ENCODE results near the gene KDM5C.
"Not testable (repeated sequence)": the region's sequence is repeated elsewhere in the genome, so short reads cannot be mapped to it uniquely, and the experiment has no call there.

The KDM5C gene

DNA sequence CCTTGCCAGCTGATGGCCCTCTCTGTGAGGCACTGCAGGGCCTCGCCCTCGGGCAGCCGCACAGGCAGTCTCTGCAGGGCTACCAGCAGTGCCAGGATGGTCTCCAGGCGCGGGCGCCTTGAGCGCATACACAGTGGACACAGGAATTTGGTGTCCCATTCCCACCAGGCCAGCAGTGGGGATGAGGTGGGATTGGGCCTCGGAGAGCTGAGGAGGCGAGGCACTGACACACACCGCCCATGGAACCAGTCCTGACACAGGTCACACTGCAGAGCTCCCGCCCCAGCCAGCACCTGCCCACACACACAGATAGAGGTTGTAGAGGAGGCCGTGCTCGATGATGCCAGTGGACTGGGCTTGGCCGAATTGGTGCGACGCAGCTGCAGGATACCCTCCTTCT is 30.7 kb downstream of the KDM5C start:
- in situ Hi-C loops (cut with MboI; ENCODE audit: low sequenced_read_pairs): no loop called here

DNA sequence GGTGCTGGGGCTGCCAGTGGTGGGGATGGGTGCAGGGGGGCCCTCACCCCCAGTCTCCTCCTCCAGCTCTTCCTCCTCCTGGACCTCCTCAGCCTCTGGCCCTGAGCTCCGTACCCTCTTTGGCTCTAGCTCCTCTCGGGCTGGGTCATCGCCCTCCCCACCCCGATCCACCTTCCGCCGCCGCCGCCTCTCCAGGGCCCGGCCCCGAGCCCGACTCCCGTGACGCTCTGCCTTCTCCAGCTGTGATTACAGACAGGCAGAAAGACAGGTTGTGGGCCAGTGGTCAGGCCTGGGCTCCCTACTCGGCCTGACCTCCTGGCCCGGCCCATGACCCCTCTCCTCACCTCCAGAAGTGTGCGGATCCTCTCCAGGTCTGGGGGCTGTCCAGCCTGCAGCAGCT is 31.9 kb downstream of the KDM5C start:
- in situ Hi-C loops (cut with MboI; ENCODE audit: low sequenced_read_pairs): no loop called here

DNA sequence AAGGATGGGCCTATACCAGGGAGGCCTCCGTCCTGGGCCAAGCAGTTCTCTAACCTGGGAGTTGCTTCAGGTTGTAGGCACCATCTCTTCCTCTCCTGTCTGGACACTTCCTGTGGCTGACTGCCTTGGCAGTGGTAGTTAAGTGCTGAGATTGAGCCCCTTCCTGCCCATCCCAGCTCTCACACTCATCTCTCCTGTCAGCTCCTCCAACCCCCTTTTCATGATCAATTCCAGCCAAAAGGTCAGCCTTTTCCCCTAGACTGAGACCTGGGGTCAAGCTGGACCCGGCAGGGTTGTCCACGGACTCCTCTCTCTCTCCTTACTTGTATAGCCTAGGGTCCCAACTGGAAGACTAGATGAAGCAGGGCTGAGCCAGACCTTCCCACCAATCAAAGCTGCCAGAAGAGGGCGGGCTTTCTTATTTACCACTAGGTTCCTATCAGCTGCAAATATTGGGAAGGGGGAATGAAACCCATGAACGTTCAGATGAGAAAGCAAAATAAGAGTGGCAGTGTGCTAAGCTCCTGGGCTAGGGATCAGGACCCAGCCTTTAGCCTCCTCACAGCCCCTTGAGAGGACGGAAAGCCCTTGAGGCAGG is 34.5 kb downstream of the KDM5C start:
- in situ Hi-C loops (cut with MboI; ENCODE audit: low sequenced_read_pairs): no loop called here

DNA sequence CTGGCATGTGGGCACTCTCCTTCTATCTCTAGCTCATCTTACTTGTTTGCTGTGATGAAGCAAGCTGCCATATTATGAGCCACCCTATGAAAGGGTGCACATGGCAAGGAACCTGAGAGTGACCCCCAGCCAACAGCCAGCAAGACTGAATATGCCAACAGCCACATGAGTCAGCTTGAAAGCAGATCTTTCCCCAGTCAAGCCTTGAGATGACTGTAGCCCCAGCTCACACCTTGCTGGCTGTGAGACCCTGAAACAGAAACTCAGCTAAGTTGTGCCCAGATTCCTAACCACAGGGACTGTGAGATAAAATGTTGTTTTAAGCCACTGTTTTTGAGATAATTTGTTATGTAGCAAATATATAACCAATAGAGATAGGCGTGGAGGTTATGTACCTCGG is 36.2 kb downstream of the KDM5C start:
- in situ Hi-C loops (cut with MboI; ENCODE audit: low sequenced_read_pairs): no loop called here

DNA sequence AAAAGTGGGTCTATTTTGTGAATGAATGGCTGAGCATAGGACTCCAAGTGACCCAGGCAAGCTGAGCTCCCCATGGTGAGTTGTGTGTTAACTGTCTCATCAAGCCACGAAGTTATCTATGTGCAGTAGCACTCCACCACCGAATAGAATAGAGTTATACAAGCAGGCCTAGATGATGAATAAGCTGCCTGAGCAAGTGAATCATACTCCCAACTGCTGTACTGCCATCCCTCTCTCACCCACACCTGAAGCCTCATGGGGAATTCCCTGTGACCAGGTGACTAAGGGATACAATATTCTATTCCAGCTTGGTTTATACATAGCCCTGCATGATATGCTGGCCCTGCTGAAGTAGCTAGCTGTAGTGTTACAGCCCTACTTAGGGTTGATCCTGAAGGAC is 38.7 kb downstream of the KDM5C start:
- in situ Hi-C loops (cut with MboI; ENCODE audit: low sequenced_read_pairs): no loop called here

DNA sequence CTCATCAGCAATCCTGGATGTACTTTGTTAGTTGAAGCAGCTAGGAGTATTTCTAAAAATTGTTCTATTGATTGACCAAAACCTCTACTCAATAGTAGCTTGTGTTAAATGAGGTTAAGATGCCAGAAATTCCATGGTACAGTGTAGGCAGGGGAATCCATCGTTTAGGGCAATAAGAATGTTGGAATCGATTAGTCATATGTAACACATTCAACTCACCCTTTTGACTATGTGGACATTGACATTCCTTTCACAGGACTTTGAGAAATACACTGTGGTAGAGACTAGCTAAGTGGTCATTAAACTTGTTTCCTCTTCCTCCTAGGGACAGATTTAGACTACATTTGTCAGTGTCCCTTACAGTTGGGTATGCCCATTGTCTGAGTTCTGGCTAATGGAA is 40.2 kb downstream of the KDM5C start:
- in situ Hi-C loops (cut with MboI; ENCODE audit: low sequenced_read_pairs): no loop called here

DNA sequence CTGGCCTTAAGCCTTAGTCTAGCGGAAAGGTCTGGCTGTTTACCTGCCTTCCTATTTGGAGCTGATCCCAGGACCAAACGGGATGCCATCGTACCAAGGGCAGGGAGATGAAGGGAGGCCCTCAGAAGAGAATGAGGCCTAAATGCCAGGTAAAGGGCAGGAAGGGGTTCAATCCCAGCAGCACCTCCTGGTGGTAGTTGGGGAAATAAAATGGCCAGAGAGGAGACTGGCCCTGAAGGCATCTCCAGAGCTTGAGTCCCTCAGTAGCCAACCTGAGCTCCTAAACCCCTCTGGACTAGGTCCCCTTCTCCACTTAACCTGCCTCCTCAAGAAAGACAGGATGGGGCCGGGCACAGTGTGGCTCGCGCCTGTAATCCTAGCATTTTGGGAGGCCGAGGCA is 53.7 kb downstream of the KDM5C start:
- in situ Hi-C loops (cut with MboI; ENCODE audit: low sequenced_read_pairs): no loop called here

DNA sequence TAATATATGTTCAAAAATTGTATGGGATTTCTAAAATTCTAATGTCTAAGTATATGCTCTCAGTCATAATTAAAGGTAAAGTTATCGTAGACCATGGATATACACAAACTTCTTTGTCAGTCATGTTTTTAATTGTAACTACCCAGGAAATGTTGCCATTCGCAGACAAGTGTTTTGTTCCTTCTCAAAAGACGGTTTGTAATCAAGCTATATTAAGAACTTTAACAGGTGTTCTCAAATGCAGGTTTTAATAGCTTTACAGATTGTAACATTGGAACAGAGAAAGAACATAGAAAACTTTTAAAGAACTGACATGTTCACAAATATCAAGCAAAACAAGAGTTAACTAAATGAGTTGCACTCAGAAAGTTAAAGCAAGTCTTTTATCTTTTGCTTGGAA is 58.9 kb downstream of the KDM5C start:
- in situ Hi-C loops (cut with MboI; ENCODE audit: low sequenced_read_pairs): no loop called here

DNA sequence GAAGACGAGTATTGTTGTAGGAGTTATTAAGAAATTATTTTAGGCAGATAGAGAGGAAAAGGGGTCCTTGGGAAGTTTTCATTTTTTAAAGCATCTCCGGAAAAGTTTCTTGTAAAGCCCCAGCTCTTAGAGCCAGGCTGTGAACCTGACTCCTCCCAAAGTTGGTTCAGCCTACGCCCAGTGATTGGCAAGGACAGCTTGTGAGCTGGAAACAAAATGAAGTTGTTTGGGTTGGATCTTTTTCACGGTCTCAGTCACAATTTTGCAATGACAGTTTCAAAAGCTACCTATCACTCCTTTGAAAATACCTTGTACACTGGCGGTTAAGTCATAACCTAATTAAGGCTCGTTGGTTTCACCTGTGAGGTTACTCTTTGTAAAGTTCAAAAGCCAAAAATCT is 60.4 kb downstream of the KDM5C start:
- in situ Hi-C loops (cut with MboI; ENCODE audit: low sequenced_read_pairs): not testable (repeated sequence)

DNA sequence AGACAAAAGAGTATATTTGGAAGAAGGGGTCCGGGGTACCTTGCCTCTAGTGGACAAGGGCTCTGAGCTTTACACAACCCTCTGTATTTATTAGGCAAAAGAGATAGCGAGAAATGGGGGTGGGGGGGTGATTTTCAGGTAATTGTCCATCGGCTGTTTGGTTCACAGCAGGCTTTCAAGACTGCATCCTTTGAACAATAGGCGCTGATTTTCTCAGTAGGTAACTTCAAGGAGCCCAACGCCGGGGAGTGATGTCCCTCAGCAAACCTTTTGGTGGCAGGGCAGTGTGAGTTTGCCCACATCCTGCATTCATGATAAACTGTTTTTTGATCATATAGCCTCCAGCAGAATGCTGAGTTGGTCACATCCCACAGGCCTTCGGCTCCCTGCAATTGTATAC is 61.6 kb downstream of the KDM5C start:
- in situ Hi-C loops (cut with MboI; ENCODE audit: low sequenced_read_pairs): no loop called here

DNA sequence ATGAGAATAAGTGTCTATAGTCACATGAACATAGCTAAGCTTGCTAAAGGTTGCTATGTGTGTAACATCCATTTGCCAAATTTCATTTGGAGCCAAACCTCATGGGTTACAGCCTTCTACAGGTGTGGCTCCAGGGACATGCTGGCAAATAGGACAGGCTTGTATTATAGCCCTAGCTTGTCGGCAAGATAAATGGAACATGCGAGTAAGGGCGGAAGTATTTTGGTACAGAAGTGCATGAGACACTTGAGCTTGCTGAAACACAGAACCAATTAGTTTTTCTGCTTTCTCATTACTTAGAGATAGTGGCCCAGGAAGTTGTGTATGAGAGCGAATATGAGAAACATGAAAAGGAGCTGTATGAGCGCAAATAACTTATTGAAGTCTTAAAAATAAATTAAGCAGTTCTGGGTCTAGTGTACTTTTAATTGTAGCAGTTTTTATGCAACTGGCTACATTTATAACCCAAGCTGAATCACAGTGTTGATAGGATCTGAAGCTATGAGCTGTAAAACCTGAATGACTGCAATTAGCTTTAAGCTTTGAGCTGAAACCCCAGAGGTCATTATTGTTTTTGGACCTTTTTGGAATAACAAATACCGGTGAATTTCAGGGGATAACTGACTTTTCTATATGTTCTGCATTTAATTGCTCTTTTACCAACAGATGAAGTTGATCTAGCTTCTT is 64.6 kb downstream of the KDM5C start:
- in situ Hi-C loops (cut with MboI; ENCODE audit: low sequenced_read_pairs): no loop called here

DNA sequence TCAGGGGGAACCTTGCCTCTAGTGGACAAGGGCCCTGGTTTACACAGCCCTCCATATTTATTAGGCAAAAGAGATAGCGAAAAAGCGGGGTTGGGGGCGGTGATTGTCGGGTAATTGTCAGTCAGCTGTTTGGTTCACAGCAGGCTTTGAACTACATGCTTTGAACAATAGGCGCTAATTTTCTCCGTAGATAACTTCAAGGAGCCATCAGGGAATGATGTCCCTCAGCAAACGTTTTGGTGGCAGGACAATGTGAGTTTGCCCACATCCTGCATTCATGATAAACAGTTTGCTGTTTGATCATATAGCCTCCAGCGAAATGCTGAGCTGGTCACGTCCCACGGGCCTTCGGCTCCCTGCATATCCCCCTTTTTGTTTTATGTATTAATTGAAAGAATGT is 65.8 kb downstream of the KDM5C start:
- in situ Hi-C loops (cut with MboI; ENCODE audit: low sequenced_read_pairs): no loop called here

DNA sequence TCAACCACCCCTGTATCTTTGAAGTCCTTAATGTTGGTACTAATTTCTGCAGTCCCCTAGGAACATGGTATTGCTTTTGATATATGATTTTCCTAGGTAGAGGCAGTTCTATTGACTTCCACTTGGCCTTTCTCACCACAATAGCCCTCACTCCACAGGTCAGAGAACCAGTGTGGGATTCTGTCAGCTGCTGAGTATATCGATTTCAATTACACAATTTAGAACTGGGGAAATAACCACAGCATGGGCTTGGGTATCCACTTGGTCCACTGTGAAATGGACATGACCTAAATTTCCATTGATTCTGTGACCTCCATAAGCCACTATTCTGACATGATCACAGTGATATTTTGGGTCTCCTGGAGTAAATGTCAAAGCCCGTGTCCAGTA is 68.8 kb downstream of the KDM5C start:
- in situ Hi-C loops (cut with MboI; ENCODE audit: low sequenced_read_pairs): no loop called here

DNA sequence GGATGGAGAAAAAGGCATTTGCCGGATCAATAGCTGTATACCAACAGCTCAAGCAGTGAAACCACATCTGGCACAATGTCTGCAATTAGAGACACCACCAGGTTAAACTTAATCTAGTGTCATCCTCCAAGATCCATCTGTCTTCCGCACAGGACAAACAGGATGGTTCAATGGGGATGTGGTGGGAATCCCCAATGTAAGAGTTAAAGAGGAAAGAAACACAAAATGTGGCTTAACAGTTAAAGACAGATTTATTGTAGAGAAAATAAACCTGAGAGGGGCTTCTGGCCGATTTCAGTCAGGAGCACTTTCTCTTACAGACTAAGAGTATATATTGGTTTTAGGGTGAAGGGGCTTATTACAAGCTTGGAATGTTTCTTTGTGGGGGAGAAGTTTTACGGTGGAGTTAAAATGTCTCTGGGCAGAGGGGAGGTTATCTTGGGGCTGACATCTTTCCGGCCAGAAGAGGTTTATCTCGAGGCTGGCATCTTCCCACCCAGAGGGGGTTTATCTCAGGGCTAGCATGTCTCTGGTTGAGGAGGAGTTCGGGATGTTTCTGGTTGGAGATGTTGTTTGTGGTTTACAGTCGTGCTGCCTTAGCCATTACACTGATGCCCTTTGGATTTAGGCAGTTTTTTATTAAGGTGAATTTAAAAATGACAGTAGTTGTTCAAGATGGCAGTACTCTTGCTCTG is 69.3 kb downstream of the KDM5C start:
- in situ Hi-C loops (cut with MboI; ENCODE audit: low sequenced_read_pairs): no loop called here

DNA sequence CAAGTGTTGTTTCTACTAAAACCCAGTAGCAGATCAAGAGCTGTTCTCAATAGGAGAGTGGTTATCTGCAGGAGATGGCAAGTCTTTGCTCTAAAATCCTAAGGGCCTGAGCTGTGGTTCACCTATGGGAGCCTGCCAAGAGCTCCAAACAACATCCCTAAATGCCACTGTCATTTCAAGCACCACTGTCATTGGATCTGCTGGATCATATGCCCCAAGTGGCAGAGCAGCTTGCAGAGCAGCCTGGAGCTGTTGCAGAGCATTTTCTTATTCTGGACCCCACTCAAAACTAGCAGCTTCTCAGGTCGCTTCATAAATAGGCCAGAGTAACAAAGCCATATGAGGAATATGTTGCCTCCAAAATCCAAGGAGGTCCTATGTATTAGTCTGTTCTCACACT is 71.4 kb downstream of the KDM5C start:
- in situ Hi-C loops (cut with MboI; ENCODE audit: low sequenced_read_pairs): no loop called here

All from hTERT RPE-1 (cell line).